Ishikawa (cell line): Measurements from ENCODE around the gene CACHD1.

Experiments used
- CEBPB ChIP-seq: IDR thresholded peaks from 2 replicates; pipeline ENCODE4 v1.6.1; 2012
- CREB1 ChIP-seq: IDR thresholded peaks from 2 replicates; pipeline ENCODE4 v1.6.1; 2012; ENCODE audit warnings: low read depth
- EGR1 ChIP-seq: IDR thresholded peaks from 2 replicates; pipeline ENCODE4 v1.6.1; 2012
- EP300 ChIP-seq: IDR thresholded peaks from 2 replicates; pipeline ENCODE4 v1.6.1; 2012; ENCODE audit warnings: borderline replicate concordance
- FOXM1 ChIP-seq: IDR thresholded peaks from 2 replicates; pipeline ENCODE4 v1.6.1; 2012; ENCODE audit warnings: low read depth, borderline replicate concordance
- MAX ChIP-seq: IDR thresholded peaks from 2 replicates; pipeline ENCODE4 v1.6.1; 2012
- NFIC ChIP-seq: IDR thresholded peaks from 2 replicates; pipeline ENCODE4 v1.6.1; 2012
- RAD21 ChIP-seq: IDR thresholded peaks from 2 replicates; pipeline ENCODE4 v1.6.1; 2012; ENCODE audit warnings: low read depth
- TAF1 ChIP-seq: IDR thresholded peaks from 2 replicates; pipeline ENCODE4 v1.6.1; 2012; ENCODE audit warnings: low read depth, mild to moderate bottlenecking
- TCF12 ChIP-seq: IDR thresholded peaks from 2 replicates; pipeline ENCODE4 v1.6.1; 2012; ENCODE audit warnings: low read depth
- TEAD4 ChIP-seq: IDR thresholded peaks from 2 replicates; pipeline ENCODE4 v1.6.1; 2012
- YY1 ChIP-seq: IDR thresholded peaks from 2 replicates; pipeline ENCODE4 v1.6.1; 2012; ENCODE audit warnings: low read depth
- ZBTB7A ChIP-seq: IDR thresholded peaks from 2 replicates; pipeline ENCODE4 v1.6.1; 2012; ENCODE audit warnings: low read depth
- TF ChIP-seq, protein P1 (sequence below): IDR thresholded peaks from 2 replicates; pipeline ENCODE4 v1.6.1; 2012
- TF ChIP-seq, protein P2 (sequence below): IDR thresholded peaks from 2 replicates; pipeline ENCODE4 v1.6.1; 2012; ENCODE audit warnings: low read depth, mild to moderate bottlenecking

CACHD1 gene

DNA sequence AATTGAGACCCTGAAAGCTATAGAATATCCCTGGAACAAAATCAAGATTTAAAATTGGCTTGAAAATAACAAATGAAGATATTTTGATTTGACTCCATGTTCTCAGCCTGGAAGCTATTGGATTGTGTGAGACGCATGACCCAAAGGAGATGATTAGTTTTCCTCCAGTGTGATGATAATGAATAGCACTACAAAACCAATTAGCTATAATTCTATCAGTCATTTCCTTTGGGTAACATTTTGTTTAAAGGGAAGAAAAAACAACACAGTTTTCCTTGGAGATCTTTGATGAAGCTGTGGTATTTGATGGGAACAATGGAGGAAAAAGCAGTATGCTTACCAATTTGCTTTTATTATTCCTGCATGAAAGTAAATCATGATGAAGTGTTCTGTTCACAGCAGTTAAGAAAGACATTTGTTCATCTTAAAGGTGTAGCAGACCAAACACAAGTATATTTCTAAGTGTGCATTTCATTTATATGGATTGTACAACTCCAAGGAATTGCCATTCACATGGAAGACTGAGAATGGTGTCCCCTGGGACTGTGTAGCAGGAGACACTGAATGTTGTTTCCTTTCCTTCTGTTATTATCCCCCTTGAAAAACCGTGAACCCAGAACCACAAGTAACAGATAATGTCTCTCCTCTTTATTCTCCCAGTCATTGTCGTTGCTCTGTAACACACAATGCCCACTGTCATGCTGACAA, 111.4 kb downstream of the CACHD1 start:
- TF ChIP-seq TEAD4 (no peak), MAX (no peak), NFIC (no peak)
- TF ChIP-seq, protein P1, sequence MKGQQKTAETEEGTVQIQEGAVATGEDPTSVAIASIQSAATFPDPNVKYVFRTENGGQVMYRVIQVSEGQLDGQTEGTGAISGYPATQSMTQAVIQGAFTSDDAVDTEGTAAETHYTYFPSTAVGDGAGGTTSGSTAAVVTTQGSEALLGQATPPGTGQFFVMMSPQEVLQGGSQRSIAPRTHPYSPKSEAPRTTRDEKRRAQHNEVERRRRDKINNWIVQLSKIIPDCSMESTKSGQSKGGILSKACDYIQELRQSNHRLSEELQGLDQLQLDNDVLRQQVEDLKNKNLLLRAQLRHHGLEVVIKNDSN = no peak

GRCh38 chr1:64581843-64582185, 111.9 kb downstream of the CACHD1 start:
- TF ChIP-seq TCF12 (no peak), MAX (no peak), ZBTB7A (no peak), EGR1 (no peak), RAD21 (no peak), YY1 (no peak), TAF1 (no peak), FOXM1 (no peak), EP300 (no peak), TEAD4 (no peak), NFIC (no peak), CREB1 (no peak), CEBPB (no peak)
- TF ChIP-seq, protein P2, sequence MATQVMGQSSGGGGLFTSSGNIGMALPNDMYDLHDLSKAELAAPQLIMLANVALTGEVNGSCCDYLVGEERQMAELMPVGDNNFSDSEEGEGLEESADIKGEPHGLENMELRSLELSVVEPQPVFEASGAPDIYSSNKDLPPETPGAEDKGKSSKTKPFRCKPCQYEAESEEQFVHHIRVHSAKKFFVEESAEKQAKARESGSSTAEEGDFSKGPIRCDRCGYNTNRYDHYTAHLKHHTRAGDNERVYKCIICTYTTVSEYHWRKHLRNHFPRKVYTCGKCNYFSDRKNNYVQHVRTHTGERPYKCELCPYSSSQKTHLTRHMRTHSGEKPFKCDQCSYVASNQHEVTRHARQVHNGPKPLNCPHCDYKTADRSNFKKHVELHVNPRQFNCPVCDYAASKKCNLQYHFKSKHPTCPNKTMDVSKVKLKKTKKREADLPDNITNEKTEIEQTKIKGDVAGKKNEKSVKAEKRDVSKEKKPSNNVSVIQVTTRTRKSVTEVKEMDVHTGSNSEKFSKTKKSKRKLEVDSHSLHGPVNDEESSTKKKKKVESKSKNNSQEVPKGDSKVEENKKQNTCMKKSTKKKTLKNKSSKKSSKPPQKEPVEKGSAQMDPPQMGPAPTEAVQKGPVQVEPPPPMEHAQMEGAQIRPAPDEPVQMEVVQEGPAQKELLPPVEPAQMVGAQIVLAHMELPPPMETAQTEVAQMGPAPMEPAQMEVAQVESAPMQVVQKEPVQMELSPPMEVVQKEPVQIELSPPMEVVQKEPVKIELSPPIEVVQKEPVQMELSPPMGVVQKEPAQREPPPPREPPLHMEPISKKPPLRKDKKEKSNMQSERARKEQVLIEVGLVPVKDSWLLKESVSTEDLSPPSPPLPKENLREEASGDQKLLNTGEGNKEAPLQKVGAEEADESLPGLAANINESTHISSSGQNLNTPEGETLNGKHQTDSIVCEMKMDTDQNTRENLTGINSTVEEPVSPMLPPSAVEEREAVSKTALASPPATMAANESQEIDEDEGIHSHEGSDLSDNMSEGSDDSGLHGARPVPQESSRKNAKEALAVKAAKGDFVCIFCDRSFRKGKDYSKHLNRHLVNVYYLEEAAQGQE = no peak
- TF ChIP-seq, protein P1 = no peak

- TF ChIP-seq TCF12 (no peak), RAD21 (peak; percentile 46)
Observed at GRCh38 chr1:64584479-64584878, 114.5 kb downstream of the CACHD1 start.

DNA sequence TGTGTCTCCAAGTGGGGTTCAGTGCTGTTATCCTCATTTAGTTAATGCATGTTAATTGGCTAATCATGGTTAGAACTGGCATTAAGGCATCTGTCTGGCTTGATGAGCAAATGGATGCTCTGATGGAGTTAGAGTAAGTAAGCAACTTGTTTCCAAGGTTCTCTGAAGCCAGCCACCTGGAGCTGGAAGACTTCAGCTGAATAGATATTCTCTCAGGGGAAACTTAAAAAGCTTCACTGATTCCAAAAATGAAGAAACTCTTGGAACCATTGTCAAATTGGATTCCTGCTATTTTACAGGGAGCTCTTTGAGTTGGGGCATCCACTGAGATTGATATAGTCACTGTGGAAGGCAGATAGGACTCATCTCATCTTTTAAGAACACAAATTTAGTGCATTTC, 118.9 kb downstream of the CACHD1 start:
- TF ChIP-seq CREB1 (no peak), CEBPB (no peak), ZBTB7A (no peak), RAD21 (no peak), EGR1 (no peak), TCF12 (no peak), FOXM1 (no peak), YY1 (no peak), NFIC (no peak), TAF1 (no peak), MAX (no peak), EP300 (no peak), TEAD4 (no peak)
- TF ChIP-seq, protein P2 = no peak
- TF ChIP-seq, protein P1 = no peak

DNA sequence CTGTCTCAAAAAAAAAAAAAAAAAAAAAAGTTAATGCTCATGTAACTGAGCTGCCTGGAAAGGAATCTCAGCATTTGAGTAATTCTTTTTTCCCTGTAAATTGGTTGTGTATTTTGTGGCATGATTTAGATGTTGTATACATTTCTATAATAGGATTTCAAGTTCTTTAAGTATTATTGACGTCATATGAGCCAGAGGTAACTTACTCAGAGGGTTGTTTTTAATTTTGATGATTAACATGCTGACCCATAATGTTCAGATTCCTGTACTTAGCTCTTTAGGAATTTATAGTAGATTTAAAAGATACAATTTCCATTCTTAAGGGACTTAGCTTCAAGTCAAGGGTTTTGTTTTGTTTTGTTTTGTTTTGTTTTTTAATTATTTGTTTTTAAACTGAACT, 120.4 kb downstream of the CACHD1 start:
- TF ChIP-seq MAX (no peak), ZBTB7A (no peak), RAD21 (no peak), TEAD4 (no peak), FOXM1 (no peak), EGR1 (no peak), CEBPB (no peak)

GRCh38 chr1:64594446-64594845, 124.5 kb downstream of the CACHD1 start:
- no peak for TF ChIP-seq RAD21
- no peak for TF ChIP-seq CREB1
- no peak for TF ChIP-seq TCF12
- TF ChIP-seq EGR1 = no peak
- TF ChIP-seq YY1 = no peak
- no peak for TF ChIP-seq TAF1
- no peak for TF ChIP-seq CEBPB
- no peak for TF ChIP-seq EP300
- TF ChIP-seq MAX = no peak
- TF ChIP-seq, protein P1 = no peak
- no peak for TF ChIP-seq TEAD4
- no peak for TF ChIP-seq NFIC
- TF ChIP-seq FOXM1 = no peak
- TF ChIP-seq ZBTB7A = no peak
